HCT116 (cell line): Measurements from ENCODE around the gene ARPP21. TPM values are rescaled to one million over a fixed set of nuclear protein-coding genes. Genes with fewer than 3 reads are reported as not detected.

Experiments used
- ATAC-seq: fragments of 200-7000 bp; cut with Tn5 transposase; 2 replicates; pipeline ENCODE4 v1.9.1; 2020; ENCODE audit warnings: mild to moderate bottlenecking, moderate library complexity
- BruUV-seq: library from RNA; stranded (reverse); fragments of 400-500 nt; replicated peaks from 2 replicates; lab custom pipeline; 2021; lab: Mats Ljungman, UMichigan
- CTCF ChIA-PET: fragments of 300-600 bp; sonication (Branson Sonifier 250); formaldehyde crosslinking; loops from one replicate; lab custom pipeline; 2021; ENCODE audit warnings: antibody characterized with exemption; lab: Charles Lee
- POLR2A ChIA-PET: fragments of 300-600, 350-600 bp; sonication (Branson Sonifier 250); formaldehyde crosslinking; loops from one replicate; lab custom pipeline; 2021; ENCODE audit warnings: antibody characterized with exemption; lab: Charles Lee
- RAD21 ChIA-PET, 2 experiments: fragments of 300-600 bp; sonication (Branson Sonifier 250); formaldehyde crosslinking; loops; one replicate each; lab custom pipeline; 2023; ENCODE audit warnings: low total read pairs in 2 of 2; ENCODE audit not compliant: uncharacterized antibody in 2 of 2, unreplicated experiment in 2 of 2, low non-redundant PET in 1 of 2; lab: Charles Lee
- DNase-seq: peaks from one replicate; pipeline ENCODE4 v3.0.0-alpha.2; 2010; ENCODE audit warnings: low read depth, low spot score
- H2AFZ ChIP-seq: fragments of 200-600 bp; shearing (Covaris generic), sonication (generic); 2 replicates; pipeline ENCODE4 v1.6.1; 2017; ENCODE audit warnings: low read depth, mixed run types, mixed read lengths, antibody characterized with exemption, low read length; ENCODE audit not compliant: poor library complexity, severe bottlenecking
- H3K27ac ChIP-seq: 2 replicates; pipeline ENCODE4 v1.5.1; 2012; ENCODE audit warnings: low read depth, low read length
- H3K27me3 ChIP-seq: fragments of 200-600 bp; sonication (generic); 2 replicates; pipeline ENCODE4 v1.6.1; 2016; ENCODE audit warnings: mixed run types, low read length, mixed read lengths; ENCODE audit not compliant: insufficient read depth
- H3K36me3 ChIP-seq, 2 experiments: fragments of 200-500 bp in 1 of 2; fragments of 200-600 bp in 1 of 2; sonication (Bioruptor generic) in 1 of 2; sonication (generic) in 1 of 2; 2 replicates each; pipeline versions ENCODE4 v1.5.1 to v1.6.1; 2014 to 2016; ENCODE audit warnings: low read length in 2 of 2, inconsistent platforms in 1 of 2, mixed read lengths in 1 of 2, mixed run types in 1 of 2; ENCODE audit not compliant: insufficient read depth in 2 of 2, control insufficient read depth in 1 of 2
- H3K4me1 ChIP-seq, 2 experiments: fragments of 200-600 bp in 1 of 2; sonication (generic) in 1 of 2; 2 replicates each; pipeline versions ENCODE4 v1.5.1 to v1.6.1; 2012 to 2017; ENCODE audit warnings: low read length in 2 of 2, inconsistent platforms in 1 of 2, mild to moderate bottlenecking in 1 of 2, mixed read lengths in 1 of 2, mixed run types in 1 of 2, moderate library complexity in 1 of 2; ENCODE audit not compliant: insufficient read depth in 2 of 2, control insufficient read depth in 1 of 2
- H3K4me2 ChIP-seq: fragments of 200-600 bp; sonication (generic); 2 replicates; pipeline ENCODE4 v1.6.1; 2017; ENCODE audit warnings: mixed run types, low read length, mixed read lengths
- H3K4me3 ChIP-seq, 2 experiments: fragments of 200-600 bp in 1 of 2; sonication (generic) in 1 of 2; replicated peaks in 1 of 2; 2 replicates each; pipeline ENCODE4 v1.5.1; 2011 to 2016; ENCODE audit warnings: low read length in 2 of 2, control low read depth in 1 of 2, low read depth in 1 of 2, mild to moderate bottlenecking in 1 of 2, mixed read lengths in 1 of 2, mixed run types in 1 of 2
- H3K79me2 ChIP-seq: fragments of 200-600 bp; sonication (generic); 2 replicates; pipeline ENCODE4 v1.6.1; 2017; ENCODE audit warnings: mild to moderate bottlenecking, mixed run types, low read length, moderate library complexity, mixed read lengths; ENCODE audit not compliant: insufficient read depth
- H3K9ac ChIP-seq: fragments of 200-600 bp; sonication (generic); 2 replicates; pipeline ENCODE4 v1.6.1; 2016; ENCODE audit warnings: low read length, mixed read lengths
- H3K9me2 ChIP-seq: fragments of 200-600 bp; sonication (generic), shearing (Covaris generic); 2 replicates; pipeline ENCODE4 v1.6.1; 2017; ENCODE audit warnings: mixed run types, mild to moderate bottlenecking, moderate library complexity; ENCODE audit not compliant: insufficient read depth
- H3K9me3 ChIP-seq, 2 experiments: fragments of 200-500 bp in 1 of 2; fragments of 200-600 bp in 1 of 2; sonication (Bioruptor generic) in 1 of 2; sonication (generic) in 1 of 2; 2 replicates each; pipeline ENCODE4 v1.6.1; 2014 to 2017; ENCODE audit warnings: low read length in 2 of 2, mixed read lengths in 2 of 2, inconsistent platforms in 1 of 2, low read depth in 1 of 2, mild to moderate bottlenecking in 1 of 2, mixed run types in 1 of 2, moderate library complexity in 1 of 2; ENCODE audit not compliant: control insufficient read depth in 1 of 2, insufficient read depth in 1 of 2
- H4K20me1 ChIP-seq: fragments of 200-600 bp; sonication (generic), shearing (Covaris generic); 2 replicates; pipeline ENCODE4 v1.6.1; 2017; ENCODE audit warnings: mixed run types, mild to moderate bottlenecking, moderate library complexity; ENCODE audit not compliant: insufficient read depth
- ATF3 ChIP-seq: IDR thresholded peaks from 2 replicates; pipeline ENCODE4 v1.6.1; 2012
- EGR1 ChIP-seq: IDR thresholded peaks from 2 replicates; pipeline ENCODE4 v1.6.1; 2012; ENCODE audit warnings: low read depth
- ELF1 ChIP-seq: IDR thresholded peaks from 2 replicates; pipeline ENCODE4 v1.6.1; 2012; ENCODE audit warnings: low read depth, borderline replicate concordance
- POLR2A ChIP-seq: IDR thresholded peaks from 2 replicates; pipeline ENCODE4 v1.7.0; 2011; ENCODE audit warnings: borderline replicate concordance; ENCODE audit not compliant: insufficient read depth, insufficient read length; ENCODE audit errors: extremely low read depth
- RAD21 ChIP-seq: IDR thresholded peaks from 2 replicates; pipeline ENCODE4 v1.6.1; 2012; ENCODE audit warnings: low read depth, mild to moderate bottlenecking
- ZFX ChIP-seq: fragments of 450-650 bp; IDR thresholded peaks from 2 replicates; pipeline ENCODE4 v1.6.1; 2017
- intact Hi-C: fragments of 100-400 bp; cut with micrococcal nuclease; formaldehyde crosslinking; loops from 2 replicates; pipeline ENCODE4 v1.10.0; 2022
- total RNA-seq: library from RNA; stranded (reverse); gene quantifications from one replicate; pipeline ENCODE4 v1.2.1, GENCODE V29; 2021; ENCODE audit not compliant: unreplicated experiment

ARPP21 gene
- total RNA-seq, 1 experiment from 2014 or later: not detected

GRCh38 chr3:35793667-35794066 lies 154.3 kb downstream of the ARPP21 start:
- no peak for ATAC-seq
- Histone ChIP-seq H3K79me2 (no peaks in the 10 kb centered on the region), H3K4me2 (no peak overlapping the region), H3K4me3 (no peak overlapping the region), H3K9me2 (no peaks in the 10 kb centered on the region), H3K4me1 (no peaks in the 10 kb centered on the region), H3K9ac (no peak overlapping the region), H3K9me3 (peaks cover 3 to 7% of the 10 kb centered on the region in 2 experiments; a peak in 2 of 4 replicates), H2AFZ (no peak overlapping the region), H4K20me1 (no peaks in the 10 kb centered on the region), H3K27me3 (no peaks in the 10 kb centered on the region), H3K36me3 (no peaks in the 10 kb centered on the region), H3K27ac (no peak overlapping the region)
- intact Hi-C loops: no loop called here
- POLR2A ChIA-PET: no interaction called here
- no peak for DNase-seq
- CTCF ChIA-PET: no interaction called here
- no peak for TF ChIP-seq ELF1
- RAD21 ChIA-PET: no interaction called here
- BruUV-seq: no TSS peak

- H3K27me3 ChIP-seq: no peaks in the 10 kb centered on the region
- DNase-seq (no peak), ATAC-seq (no peak)
- H3K9ac ChIP-seq: no peak overlapping the region
- H4K20me1 ChIP-seq: no peaks in the 10 kb centered on the region
- peaks cover 6 to 9% of the 10 kb centered on the region in 2 experiments; a peak in 2 of 4 replicates for H3K9me3 ChIP-seq
- H2AFZ ChIP-seq: no peak overlapping the region
- ChIA-PET CTCF (no interaction called here), RAD21 (no interaction called here), POLR2A (no interaction called here)
- no peak overlapping the region for H3K4me3 ChIP-seq
- BruUV-seq: no TSS peak
- H3K4me2 ChIP-seq: no peak overlapping the region
- H3K36me3 ChIP-seq: no peaks in the 10 kb centered on the region
- H3K79me2 ChIP-seq: no peaks in the 10 kb centered on the region
- H3K27ac ChIP-seq: no peak overlapping the region
- intact Hi-C loops: no loop called here
- H3K9me2 ChIP-seq: no peaks in the 10 kb centered on the region
- TF ChIP-seq ATF3: no peak
- no peak for TF ChIP-seq ZFX
- no peak for TF ChIP-seq POLR2A
- TF ChIP-seq RAD21: no peak
- no peak for TF ChIP-seq EGR1
- H3K4me1 ChIP-seq: no peaks in the 10 kb centered on the region
These were observed 161.7 kb downstream of the ARPP21 start for GRCh38 chr3:35800960-35801459.
